Neural crest cell (in vitro differentiated cells): ENCODE data around the gene PLVAP. TPM values are rescaled to one million over a fixed set of nuclear protein-coding genes. Genes with fewer than 3 reads are reported as not detected.

ENCODE experiments used
- DNase-seq: peaks from one replicate; pipeline ENCODE4 v3.0.0; 2021; ENCODE audit warnings: low read depth, mixed read lengths, low spot score
- H3K27ac Mint-ChIP-seq: one replicate; pipeline ENCODE4 v1.8.0; 2021; ENCODE audit warnings: mild to moderate bottlenecking, mixed read lengths; ENCODE audit not compliant: unreplicated experiment
- H3K27me3 Mint-ChIP-seq: 2 replicates; pipeline ENCODE4 v1.8.0; 2021; ENCODE audit warnings: low read depth, mild to moderate bottlenecking, mixed read lengths
- H3K36me3 Mint-ChIP-seq: 2 replicates; pipeline ENCODE4 v1.8.0; 2021; ENCODE audit warnings: low read depth, mild to moderate bottlenecking, mixed read lengths
- H3K4me1 Mint-ChIP-seq: 2 replicates; pipeline ENCODE4 v1.8.0; 2021; ENCODE audit warnings: mixed read lengths
- H3K4me3 Mint-ChIP-seq: one replicate; pipeline ENCODE4 v1.8.0; 2021; ENCODE audit warnings: mild to moderate bottlenecking, mixed read lengths
- H3K9me3 Mint-ChIP-seq: 2 replicates; pipeline ENCODE4 v1.8.0; 2021; ENCODE audit warnings: mixed read lengths
- CTCF ChIP-seq: fragments of 200-600 bp; sonication (generic); conservative IDR thresholded peaks from 2 replicates; pipeline ENCODE4 v1.5.0; 2021; ENCODE audit warnings: antibody characterized with exemption, mild to moderate bottlenecking
- total RNA-seq: library from RNA; stranded (reverse); gene quantifications from 2 replicates; pipeline ENCODE4 v1.2.1, GENCODE V29; 2021

Gene PLVAP
- total RNA-seq, 1 donor from 2014 or later, result 1.8 TPM

- TF ChIP-seq CTCF, result peak; percentile 65
- DNase-seq, result peak; percentile 60
Observed at GRCh38 chr19:17327654-17328516, 49.3 kb downstream of the PLVAP start.

GRCh38 chr19:17327068-17327653 lies 50.0 kb downstream of the PLVAP start:
- peaks cover 6% of the 10 kb centered on the region for H3K36me3 Mint-ChIP-seq
- H3K9me3 Mint-ChIP-seq, result no peaks in the 10 kb centered on the region
- no peak for DNase-seq
- H3K27ac Mint-ChIP-seq, result no peak overlapping the region
- no peak for TF ChIP-seq CTCF
- H3K4me3 Mint-ChIP-seq, result peak overlapping the region; percentile 49
- H3K27me3 Mint-ChIP-seq, result peaks cover 21% of the 10 kb centered on the region
- peaks cover 6% of the 10 kb centered on the region for H3K4me1 Mint-ChIP-seq

More at GRCh38 chr19:17327654-17328516, 49.3 kb downstream of the PLVAP start:
- Mint-ChIP-seq H3K4me1 (peaks cover 10% of the 10 kb centered on the region), H3K4me3 (peak overlapping the region; percentile 91), H3K9me3 (no peaks in the 10 kb centered on the region), H3K27ac (no peak overlapping the region), H3K27me3 (peaks cover 26% of the 10 kb centered on the region), H3K36me3 (peaks cover 10% of the 10 kb centered on the region)

GRCh38 chr19:17326595-17326966 lies 50.6 kb downstream of the PLVAP start:
- Mint-ChIP-seq H3K36me3 (peaks cover 6% of the 10 kb centered on the region), H3K27me3 (peaks cover 21% of the 10 kb centered on the region), H3K9me3 (no peaks in the 10 kb centered on the region), H3K27ac (no peak overlapping the region), H3K4me3 (peak overlapping the region; percentile 49), H3K4me1 (peaks cover 6% of the 10 kb centered on the region)
- no peak for DNase-seq
- TF ChIP-seq CTCF, result no peak

- Mint-ChIP-seq H3K4me1 (peaks cover 6% of the 10 kb centered on the region), H3K27ac (no peak overlapping the region), H3K4me3 (peak overlapping the region; percentile 51), H3K36me3 (peaks cover 6% of the 10 kb centered on the region), H3K27me3 (peaks cover 21% of the 10 kb centered on the region), H3K9me3 (no peaks in the 10 kb centered on the region)
- DNase-seq, result no peak
- TF ChIP-seq CTCF, result no peak
Observed at GRCh38 chr19:17325881-17326594, 51.1 kb downstream of the PLVAP start.

- H3K4me1 Mint-ChIP-seq, result peaks cover 6% of the 10 kb centered on the region
- H3K9me3 Mint-ChIP-seq, result no peaks in the 10 kb centered on the region
- peaks cover 2% of the 10 kb centered on the region for H3K36me3 Mint-ChIP-seq
- H3K4me3 Mint-ChIP-seq, result no peak overlapping the region
- no peak overlapping the region for H3K27ac Mint-ChIP-seq
- DNase-seq, result no peak
- no peak for TF ChIP-seq CTCF
- peaks cover 14% of the 10 kb centered on the region for H3K27me3 Mint-ChIP-seq
Observed at GRCh38 chr19:17325133-17325532, 52.0 kb downstream of the PLVAP start.
